NCI-H82 (cell line): ENCODE data around the gene TPK1.
A peak's percentile ranks its signal among the peaks of the same experiment; 100 is the strongest.

Source experiments
- DNase-seq: peaks from one replicate; lab custom pipeline; 2025; lab: John Stamatoyannopoulos, UW

TPK1 gene

DNA sequence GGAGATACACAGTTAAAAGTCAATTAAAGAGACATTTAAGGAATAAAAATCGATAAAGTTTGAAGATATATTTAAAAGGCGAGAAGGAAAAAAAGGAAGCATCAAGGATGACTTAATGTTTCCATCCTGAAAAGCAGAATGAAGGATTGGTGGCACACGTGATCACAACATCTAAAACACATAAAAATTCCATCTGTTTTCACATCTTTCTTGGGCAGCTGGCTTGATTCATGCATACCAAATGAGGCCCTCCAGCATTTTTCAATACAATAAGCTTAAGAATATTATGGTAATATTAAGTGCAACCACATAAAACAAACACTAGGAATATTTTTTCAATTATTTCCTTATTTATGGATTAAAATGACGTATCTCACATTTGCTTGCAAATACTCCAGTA is 112.6 kb downstream of the TPK1 start:
- DNase-seq: no peak

- DNase-seq: no peak
Measured at GRCh38 chr7:144720710-144721109, 115.1 kb downstream of the TPK1 start.

GRCh38 chr7:144720149-144720548 is 115.7 kb downstream of the TPK1 start:
- no peak for DNase-seq

DNA sequence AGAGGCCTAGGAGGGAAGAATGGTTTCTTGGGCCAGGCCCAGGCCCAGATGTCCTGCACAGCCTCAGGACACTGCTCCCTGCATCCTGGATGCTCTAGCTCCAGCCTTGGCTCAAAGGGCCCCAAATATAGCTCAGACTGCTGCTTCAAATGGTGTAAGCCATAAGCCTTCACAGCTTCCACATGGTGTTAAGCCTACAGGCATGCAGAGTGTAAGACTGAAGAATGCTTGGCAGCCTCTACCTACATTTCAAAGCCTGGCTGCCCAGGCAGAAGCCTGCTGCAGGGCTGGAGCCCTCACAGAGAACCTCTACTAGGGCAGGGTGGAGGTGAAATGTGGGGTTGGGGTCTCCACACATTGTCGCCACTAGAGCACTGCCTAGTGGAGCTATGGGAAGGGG is 118.1 kb downstream of the TPK1 start:
- DNase-seq: no peak

GRCh38 chr7:144713850-144714249 is 122.0 kb downstream of the TPK1 start:
- DNase-seq: no peak

- no peak for DNase-seq
Measured at GRCh38 chr7:144710791-144711190, 125.1 kb downstream of the TPK1 start.

GRCh38 chr7:144709066-144709465 is 126.8 kb downstream of the TPK1 start:
- DNase-seq: no peak

DNA sequence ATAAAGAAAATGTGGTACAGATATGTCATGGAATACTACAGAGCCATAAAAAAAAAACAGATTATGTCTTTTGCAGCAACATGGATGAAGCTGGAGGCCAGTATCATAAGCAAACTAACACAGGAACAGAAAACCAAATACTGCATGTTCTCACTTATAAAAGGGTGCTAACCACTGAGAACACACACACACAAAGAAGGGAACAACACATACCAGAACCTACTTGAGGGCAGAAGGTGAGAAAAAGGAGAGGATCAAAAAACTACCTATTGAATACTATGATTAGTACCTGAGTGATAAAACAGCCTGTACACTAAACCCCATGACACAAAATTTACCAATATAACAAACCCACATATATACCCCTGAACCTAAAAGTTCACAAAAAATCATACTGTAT is 144.6 kb downstream of the TPK1 start:
- no peak for DNase-seq

- no peak for DNase-seq
Measured at GRCh38 chr7:144682581-144683280, 153.1 kb downstream of the TPK1 start.

DNA sequence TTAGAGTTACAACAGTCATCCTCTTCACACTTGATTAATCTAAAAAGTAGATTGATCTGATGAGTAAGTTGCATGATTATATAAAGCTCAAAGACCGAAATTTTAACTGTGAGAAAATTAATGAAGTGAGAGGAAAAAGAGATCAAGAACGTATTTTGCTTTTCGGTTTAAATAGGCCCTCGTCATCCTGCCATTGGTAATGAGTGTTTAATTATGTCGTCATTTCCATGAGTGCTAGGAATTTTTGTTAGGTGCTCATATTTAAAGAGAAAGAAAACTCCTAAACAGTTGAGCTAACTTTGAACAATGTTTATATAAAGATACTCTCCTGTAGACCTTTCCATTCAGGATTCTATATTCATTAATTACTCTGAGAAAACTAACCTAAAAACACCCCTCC is 159.4 kb downstream of the TPK1 start:
- DNase-seq: no peak

DNA sequence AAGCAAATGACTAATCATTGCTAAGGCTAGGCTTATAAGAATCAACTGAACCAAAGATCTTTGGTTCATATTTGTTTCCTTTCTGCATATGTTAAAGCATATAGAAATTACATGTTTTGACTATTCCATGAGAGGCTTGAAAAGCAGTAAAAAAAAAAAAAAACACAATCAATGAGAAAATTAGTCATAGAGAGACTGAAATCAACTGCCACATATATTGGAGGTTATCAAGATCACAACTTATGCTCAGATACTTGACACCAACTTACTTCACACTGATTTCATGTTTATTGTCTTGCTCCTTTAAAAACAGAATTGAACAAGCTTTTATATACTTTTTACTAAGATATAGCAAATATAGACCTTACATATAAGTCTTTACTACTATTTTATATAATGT is 161.3 kb downstream of the TPK1 start:
- no peak for DNase-seq

DNA sequence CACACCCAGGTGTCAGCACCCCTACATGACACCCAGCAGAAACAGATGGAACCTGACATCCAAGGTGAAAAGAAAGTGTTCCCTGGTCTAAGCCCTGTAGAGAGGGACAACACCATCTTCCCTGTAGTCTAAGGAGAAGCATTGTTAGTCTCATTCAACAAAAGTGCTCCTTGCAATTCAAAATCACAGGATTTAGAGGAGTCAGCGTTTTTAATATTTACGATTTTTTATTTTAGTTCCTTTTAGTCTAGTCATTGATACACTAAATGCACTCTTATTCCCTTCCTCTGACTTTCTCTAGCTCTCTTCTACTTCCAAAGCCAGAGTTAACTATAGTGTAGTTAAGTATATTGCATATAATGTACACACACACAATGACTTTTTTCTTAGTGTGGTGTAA is 163.0 kb downstream of the TPK1 start:
- DNase-seq: no peak

DNA sequence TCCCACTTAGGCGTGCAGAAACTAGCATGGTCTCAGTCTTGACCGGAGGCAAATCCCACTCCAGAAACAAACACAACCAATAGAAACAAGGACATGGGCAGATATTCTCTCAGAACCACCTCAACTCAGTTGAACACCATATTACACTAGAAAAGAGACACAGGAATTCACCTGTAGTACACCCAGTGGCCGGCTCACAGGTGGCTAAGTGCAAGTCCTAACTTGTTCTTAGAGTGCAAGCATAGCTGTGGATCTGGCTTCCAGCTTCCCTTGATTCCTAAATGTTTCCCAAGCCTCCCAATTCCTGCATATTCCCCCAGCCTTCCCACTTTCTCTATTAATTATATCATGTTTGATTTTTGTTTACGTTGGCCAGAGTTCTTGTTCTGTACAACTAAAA is 164.4 kb downstream of the TPK1 start:
- DNase-seq: no peak

GRCh38 chr7:144670218-144670617 is 165.6 kb downstream of the TPK1 start:
- peak; percentile 91 for DNase-seq

- DNase-seq: peak; percentile 12
Measured at GRCh38 chr7:144668503-144668902, 167.3 kb downstream of the TPK1 start.

DNA sequence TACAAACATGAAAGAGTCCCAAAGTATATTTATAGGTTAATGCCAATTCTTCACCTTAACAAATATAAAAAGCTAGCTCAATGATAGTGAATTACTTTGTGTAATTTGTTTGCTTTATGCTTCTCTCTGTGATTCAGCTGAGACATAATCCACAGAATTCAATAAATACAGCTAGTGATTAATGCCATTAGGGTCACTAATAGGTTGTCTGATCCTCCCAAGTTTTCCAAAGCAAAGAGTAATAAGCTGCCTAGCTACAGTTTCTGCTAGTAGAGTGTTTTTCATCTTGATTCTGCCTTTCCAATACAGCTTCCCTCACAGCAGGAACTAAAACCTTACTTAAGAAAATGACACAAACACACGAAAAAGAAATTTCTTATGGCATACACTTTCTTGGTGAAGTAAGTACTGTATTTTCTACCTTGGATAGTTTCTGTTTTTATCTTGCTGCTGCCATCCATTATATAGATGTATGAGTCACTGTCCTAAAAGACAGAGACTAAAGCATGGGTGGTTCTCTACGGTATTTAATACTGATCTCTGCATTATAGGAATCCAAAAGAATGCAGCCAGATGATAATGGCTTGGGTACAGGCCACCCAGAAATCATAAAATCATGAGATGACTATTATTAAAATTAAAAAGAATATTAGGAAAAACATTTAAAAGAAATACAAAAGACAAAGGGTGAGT is 170.0 kb downstream of the TPK1 start:
- peak; percentile 73 for DNase-seq

GRCh38 chr7:144659211-144659610 is 176.6 kb downstream of the TPK1 start:
- DNase-seq: peak; percentile 63

DNA sequence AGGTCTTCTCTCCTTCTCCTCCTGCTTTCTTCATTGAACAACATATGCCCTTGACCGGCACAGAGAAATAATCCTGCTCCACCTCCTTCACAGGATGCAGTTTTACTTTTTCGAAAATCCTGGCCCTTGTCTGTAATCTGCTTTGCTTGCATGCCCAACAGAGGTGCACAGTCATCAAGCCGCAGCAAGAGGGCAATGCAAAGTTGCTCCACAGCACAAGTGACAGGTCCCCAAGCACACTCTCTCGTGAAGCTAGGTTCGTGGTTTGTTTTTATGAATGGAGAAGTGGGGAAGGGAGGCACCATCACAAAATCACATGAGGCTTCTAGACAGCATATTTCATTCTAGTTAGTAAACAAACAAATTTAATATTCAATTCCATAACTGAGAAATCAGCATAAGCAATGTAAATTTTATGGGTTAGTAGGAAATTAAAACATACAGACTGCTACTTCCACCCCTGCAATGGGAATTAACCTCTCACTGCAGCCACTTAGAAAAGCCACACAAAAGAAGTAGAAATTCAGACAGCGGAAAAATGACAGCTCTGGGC is 178.8 kb downstream of the TPK1 start:
- DNase-seq: peak; percentile 79

DNA sequence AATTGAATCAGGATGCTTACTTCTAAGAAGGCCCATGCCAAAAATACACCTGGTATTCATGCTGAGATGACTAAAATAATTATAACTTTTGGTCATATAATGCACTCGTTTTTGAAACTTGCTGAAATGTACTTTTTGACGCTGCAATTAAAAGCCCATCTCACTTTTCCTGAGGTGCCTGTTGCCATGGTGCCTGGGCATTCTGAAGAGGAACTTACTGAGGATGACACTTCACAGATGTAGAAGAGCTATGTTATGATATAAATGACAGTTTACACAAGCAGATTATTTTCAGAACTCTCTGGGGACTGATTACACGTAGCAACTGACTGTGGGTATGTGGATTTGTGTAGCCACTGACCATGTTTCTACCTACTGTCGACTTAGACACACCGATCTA is 182.4 kb downstream of the TPK1 start:
- no peak for DNase-seq

DNA sequence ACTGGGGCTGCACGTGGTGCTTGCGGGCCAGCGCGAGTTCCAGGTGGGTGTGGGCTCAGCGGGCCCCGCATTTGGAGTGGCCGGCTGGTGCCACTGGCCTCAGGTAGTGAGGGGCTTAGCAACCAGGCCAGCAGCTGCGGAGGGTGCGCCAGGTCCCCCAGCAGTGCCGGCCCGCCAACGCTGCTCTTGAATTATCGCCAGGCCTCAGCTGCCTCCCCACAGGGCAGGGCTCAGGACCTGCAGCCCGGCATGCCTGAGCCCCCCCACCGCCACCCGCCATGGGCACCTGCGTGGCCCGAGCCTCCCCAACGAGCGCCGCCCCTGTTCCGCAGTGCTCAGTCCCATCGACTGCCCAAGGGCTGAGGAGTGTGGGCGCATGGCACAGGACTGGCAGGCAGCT is 185.4 kb downstream of the TPK1 start:
- DNase-seq: no peak

GRCh38 chr7:144649120-144649519 is 186.7 kb downstream of the TPK1 start:
- DNase-seq: no peak

- no peak for DNase-seq
Measured at GRCh38 chr7:144641389-144642044, 194.3 kb downstream of the TPK1 start.

GRCh38 chr7:144632724-144633123 is 203.1 kb downstream of the TPK1 start:
- DNase-seq: no peak
